Mesothelial cell of epicardium (in vitro differentiated cells): ENCODE measurements around the gene HSDL1. TPM values are rescaled to one million over a fixed set of nuclear protein-coding genes. Genes with fewer than 3 reads are reported as not detected.

Source experiments
- DNase-seq, 2 experiments: peaks; one replicate each; pipeline ENCODE4 v3.0.0; 2021; ENCODE audit warnings: low spot score in 2 of 2; ENCODE audit not compliant: unreplicated experiment in 2 of 2
- H3K27ac Mint-ChIP-seq: 2 replicates; pipeline ENCODE4 v1.8.0; 2021; ENCODE audit warnings: mixed read lengths
- H3K27me3 Mint-ChIP-seq: 2 replicates; pipeline ENCODE4 v1.8.0; 2021; ENCODE audit warnings: low read depth, mixed read lengths
- H3K36me3 Mint-ChIP-seq: 2 replicates; pipeline ENCODE4 v1.8.0; 2021; ENCODE audit warnings: mixed read lengths
- H3K4me1 Mint-ChIP-seq: 2 replicates; pipeline ENCODE4 v1.8.0; 2021; ENCODE audit warnings: mixed read lengths
- H3K4me3 Mint-ChIP-seq: 2 replicates; pipeline ENCODE4 v1.8.0; 2021; ENCODE audit warnings: mild to moderate bottlenecking, moderate library complexity, mixed read lengths
- H3K9me3 Mint-ChIP-seq: 2 replicates; pipeline ENCODE4 v1.8.0; 2021; ENCODE audit warnings: mixed read lengths
- total RNA-seq: library from RNA; stranded (reverse); gene quantifications from 3 replicates; pipeline ENCODE4 v1.2.1, GENCODE V29; 2021
- TF ChIP-seq, protein P1 (sequence below): fragments of 200-600 bp; sonication (generic); IDR thresholded peaks from one replicate; pipeline ENCODE4 v1.5.0; 2021; ENCODE audit warnings: antibody characterized with exemption; ENCODE audit not compliant: unreplicated experiment

HSDL1 gene
- total RNA-seq, 1 donor from 2014 or later, result 47.6 TPM

DNA sequence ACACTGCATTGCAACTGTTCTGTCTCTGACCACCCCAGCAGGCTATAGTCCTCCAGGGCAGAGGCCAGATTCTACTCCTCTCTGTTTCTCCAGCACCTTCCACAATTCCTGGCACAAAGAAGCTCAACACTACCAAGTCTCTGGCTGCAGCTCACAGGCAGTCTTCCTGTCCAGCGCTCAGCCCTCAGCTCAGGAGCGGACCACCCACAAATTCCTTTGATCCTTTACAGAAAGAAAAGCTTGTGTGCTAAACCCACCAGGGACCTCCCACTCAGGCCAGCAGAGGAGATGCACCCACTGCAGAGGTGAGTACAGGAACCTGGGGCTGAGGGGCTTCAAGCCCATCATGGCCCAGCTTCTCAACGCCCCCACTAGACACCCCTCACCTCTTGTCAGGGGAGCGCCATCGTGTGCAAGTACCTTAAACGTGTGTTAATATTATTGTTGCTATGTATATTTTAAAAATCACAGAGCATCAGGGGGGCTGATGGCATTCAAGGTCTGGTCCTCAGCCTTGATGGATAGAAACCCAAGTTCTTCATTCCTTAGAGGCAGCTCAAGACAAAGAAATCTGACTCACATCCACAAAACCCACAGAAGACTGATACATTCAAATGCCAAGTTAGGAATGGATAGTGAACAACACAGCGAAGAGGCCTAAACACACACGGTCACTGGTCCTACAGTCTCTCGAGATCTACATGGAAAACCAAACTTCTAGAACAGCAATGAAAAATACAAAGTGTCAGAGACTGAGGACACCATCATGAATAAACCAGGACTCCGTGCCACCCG lies 8.4 kb downstream of the HSDL1 start:
- no peaks in the 10 kb centered on the region for H3K9me3 Mint-ChIP-seq
- peaks cover 31% of the 10 kb centered on the region for H3K4me1 Mint-ChIP-seq
- H3K4me3 Mint-ChIP-seq, result no peak overlapping the region
- TF ChIP-seq, protein P1, sequence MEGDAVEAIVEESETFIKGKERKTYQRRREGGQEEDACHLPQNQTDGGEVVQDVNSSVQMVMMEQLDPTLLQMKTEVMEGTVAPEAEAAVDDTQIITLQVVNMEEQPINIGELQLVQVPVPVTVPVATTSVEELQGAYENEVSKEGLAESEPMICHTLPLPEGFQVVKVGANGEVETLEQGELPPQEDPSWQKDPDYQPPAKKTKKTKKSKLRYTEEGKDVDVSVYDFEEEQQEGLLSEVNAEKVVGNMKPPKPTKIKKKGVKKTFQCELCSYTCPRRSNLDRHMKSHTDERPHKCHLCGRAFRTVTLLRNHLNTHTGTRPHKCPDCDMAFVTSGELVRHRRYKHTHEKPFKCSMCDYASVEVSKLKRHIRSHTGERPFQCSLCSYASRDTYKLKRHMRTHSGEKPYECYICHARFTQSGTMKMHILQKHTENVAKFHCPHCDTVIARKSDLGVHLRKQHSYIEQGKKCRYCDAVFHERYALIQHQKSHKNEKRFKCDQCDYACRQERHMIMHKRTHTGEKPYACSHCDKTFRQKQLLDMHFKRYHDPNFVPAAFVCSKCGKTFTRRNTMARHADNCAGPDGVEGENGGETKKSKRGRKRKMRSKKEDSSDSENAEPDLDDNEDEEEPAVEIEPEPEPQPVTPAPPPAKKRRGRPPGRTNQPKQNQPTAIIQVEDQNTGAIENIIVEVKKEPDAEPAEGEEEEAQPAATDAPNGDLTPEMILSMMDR, result no peak
- no peak for DNase-seq
- H3K36me3 Mint-ChIP-seq, result peaks cover 6% of the 10 kb centered on the region
- no peaks in the 10 kb centered on the region for H3K27me3 Mint-ChIP-seq
- peak overlapping the region; percentile 37 for H3K27ac Mint-ChIP-seq

DNA sequence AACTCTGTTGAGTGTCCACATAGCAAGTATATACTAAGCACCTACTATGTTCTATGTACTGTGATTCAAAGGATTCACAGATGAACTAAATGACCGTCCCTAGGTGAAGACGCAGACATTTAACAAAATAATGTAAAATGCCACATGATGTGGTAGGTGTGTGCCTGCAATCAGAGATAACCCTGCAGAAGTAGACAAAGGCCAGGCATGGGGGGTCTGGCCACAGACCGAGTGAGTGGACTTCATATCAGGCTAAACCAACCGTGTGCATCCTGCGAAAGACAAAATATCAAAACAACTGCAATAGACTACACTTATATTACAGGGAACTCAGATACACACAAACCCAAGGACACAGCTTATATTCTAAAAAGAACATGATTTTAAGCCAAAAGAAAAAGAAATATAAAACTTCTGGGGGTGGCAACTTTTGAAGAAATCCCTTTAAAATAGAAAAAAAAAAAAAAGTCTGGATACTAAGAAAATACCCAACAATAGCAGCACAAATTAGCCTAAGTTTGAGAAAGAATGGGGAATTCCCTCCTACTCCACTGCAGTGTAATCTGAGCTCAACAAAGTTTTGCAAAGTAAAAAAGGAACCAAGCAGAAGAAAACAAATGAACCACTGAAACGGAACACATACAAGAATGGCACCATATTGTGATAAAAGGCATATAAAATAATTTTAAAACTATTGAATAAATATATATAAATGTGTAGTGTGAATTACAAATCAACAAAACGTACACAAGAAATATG lies 12.3 kb downstream of the HSDL1 start:
- Mint-ChIP-seq H3K4me1 (peaks cover 12% of the 10 kb centered on the region), H3K27me3 (no peaks in the 10 kb centered on the region), H3K4me3 (no peak overlapping the region), H3K36me3 (peaks cover 19% of the 10 kb centered on the region), H3K27ac (peak overlapping the region; percentile 54), H3K9me3 (no peaks in the 10 kb centered on the region)
- DNase-seq, result no peak
- TF ChIP-seq, protein P1, result no peak

DNA sequence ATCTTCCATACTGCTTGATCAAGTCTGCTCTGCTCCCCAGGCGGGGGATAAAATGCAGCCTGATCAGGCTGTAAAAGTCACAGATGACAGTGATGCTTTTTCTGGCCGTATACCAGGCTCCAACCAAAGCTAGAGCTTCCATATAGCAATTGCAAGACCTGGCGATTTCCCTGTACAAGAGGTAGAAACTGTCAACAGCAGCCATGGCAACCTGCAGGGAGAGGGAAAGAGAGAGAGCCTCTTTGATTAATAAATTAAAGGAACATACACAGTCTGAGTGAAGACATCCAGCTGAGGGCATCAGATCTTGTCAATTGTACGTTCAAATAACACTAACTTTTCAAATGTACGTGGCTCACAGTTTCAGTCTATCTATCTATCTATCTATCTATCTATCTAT lies 13.9 kb downstream of the HSDL1 start:
- H3K27ac Mint-ChIP-seq, result no peak overlapping the region

DNA sequence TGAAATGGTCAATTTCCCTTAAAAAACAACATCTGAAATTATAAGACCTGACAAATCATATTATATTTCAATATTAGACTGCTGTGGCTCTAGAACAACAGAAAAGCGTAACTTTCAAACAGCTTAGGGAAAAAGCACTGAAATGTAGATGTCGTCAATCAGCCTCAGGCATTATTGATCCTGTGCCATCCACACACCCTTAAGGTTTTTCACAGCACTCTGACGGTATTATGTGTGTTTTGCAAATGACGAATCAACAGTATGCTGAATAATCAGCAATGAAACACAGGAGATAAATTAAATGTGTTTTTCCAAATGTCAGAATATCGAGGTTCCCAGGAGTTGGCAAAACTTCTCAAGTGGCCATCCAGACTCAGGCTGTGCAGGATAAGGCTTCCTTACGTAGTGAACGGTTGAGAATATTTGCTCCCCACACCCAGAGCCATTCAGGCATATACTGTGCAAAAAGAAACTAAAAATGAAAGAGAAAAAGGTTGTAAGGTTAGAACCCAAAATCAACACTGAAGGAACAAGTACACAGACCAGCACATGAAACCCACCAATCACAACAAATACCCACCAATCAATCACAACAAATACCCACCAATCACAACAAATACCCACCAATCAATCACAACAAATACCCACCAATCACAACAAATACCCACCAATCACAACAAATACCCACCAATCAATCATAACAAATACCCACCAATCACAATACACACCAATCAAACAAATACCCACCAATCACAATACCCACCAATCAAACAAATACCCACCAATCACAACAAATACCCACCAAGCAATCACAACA lies 20.5 kb downstream of the HSDL1 start:
- DNase-seq, result no peak
- H3K9me3 Mint-ChIP-seq, result no peaks in the 10 kb centered on the region
- H3K27ac Mint-ChIP-seq, result no peak overlapping the region
- no peak overlapping the region for H3K4me3 Mint-ChIP-seq
- TF ChIP-seq, protein P1, result no peak
- peaks cover 36% of the 10 kb centered on the region for H3K36me3 Mint-ChIP-seq
- no peaks in the 10 kb centered on the region for H3K27me3 Mint-ChIP-seq
- H3K4me1 Mint-ChIP-seq, result no peaks in the 10 kb centered on the region

More for the DNA sequence above, 13.9 kb downstream of the HSDL1 start:
- Mint-ChIP-seq H3K27me3 (no peaks in the 10 kb centered on the region), H3K9me3 (no peaks in the 10 kb centered on the region), H3K36me3 (peaks cover 24% of the 10 kb centered on the region), H3K4me3 (no peak overlapping the region), H3K4me1 (peaks cover 4% of the 10 kb centered on the region)
- no peak for DNase-seq
- TF ChIP-seq, protein P1, result no peak

DNA sequence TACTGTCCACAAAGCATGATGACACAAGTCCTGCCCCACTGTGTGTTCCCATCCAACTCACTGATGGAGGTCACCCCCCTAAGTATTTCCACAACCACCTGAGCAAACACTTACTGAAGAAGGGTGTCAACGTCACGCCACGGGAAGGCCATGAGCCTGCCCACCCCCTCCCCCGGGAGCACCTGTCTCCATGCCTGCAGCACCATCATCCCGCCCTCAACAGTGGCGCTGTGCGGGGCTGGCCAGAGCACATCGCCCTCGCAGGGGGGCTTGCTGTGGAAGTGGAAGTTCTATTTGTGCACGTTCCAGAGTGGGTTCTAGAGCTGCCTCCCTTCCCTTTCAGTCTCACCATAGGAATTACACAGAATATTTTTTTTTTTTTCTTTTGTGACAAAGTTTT lies 24.0 kb downstream of the HSDL1 start:
- TF ChIP-seq, protein P1, result no peak
- no peak for DNase-seq
- no peaks in the 10 kb centered on the region for H3K27me3 Mint-ChIP-seq
- no peaks in the 10 kb centered on the region for H3K9me3 Mint-ChIP-seq
- H3K4me3 Mint-ChIP-seq, result no peak overlapping the region
- H3K27ac Mint-ChIP-seq, result no peak overlapping the region
- H3K36me3 Mint-ChIP-seq, result peaks cover 26% of the 10 kb centered on the region
- H3K4me1 Mint-ChIP-seq, result peaks cover 11% of the 10 kb centered on the region
